Measurements from ENCODE around the gene CLEC4G.

Gene CLEC4G

GRCh38 chr19:7759156-7759555 lies 27.2 kb upstream of the CLEC4G start:
- TF ChIP-seq CTCF (conservative IDR thresholded peaks at IDR 0.05; ENCODE audit: low read length): no peak

GRCh38 chr19:7757358-7757757 lies 25.4 kb upstream of the CLEC4G start:
- no peak overlapping the region for H3K4me3 ChIP-seq (ENCODE audit: low read length)

More at GRCh38 chr19:7759156-7759555, 27.2 kb upstream of the CLEC4G start:
- no peak overlapping the region for H3K4me3 ChIP-seq (ENCODE audit: low read length)
- no peak for DNase-seq (ENCODE audit: low read depth)

GRCh38 chr19:7756258-7756657 lies 24.3 kb upstream of the CLEC4G start:
- TF ChIP-seq CTCF (conservative IDR thresholded peaks at IDR 0.05; ENCODE audit: low read length): no peak
- no peak overlapping the region for H3K4me3 ChIP-seq (ENCODE audit: low read length)
- DNase-seq (ENCODE audit: low read depth): no peak

More at GRCh38 chr19:7757358-7757757, 25.4 kb upstream of the CLEC4G start:
- no peak for TF ChIP-seq CTCF (conservative IDR thresholded peaks at IDR 0.05; ENCODE audit: low read length)
- no peak for DNase-seq (ENCODE audit: low read depth)

GRCh38 chr19:7751157-7751783 lies 19.4 kb upstream of the CLEC4G start:
- TF ChIP-seq CTCF (conservative IDR thresholded peaks at IDR 0.05; ENCODE audit: low read length): no peak
- H3K4me3 ChIP-seq (ENCODE audit: low read length): no peak overlapping the region
- DNase-seq (ENCODE audit: low read depth): no peak

GRCh38 chr19:7748756-7749155 lies 16.8 kb upstream of the CLEC4G start:
- TF ChIP-seq CTCF (conservative IDR thresholded peaks at IDR 0.05; ENCODE audit: low read length): peak; percentile 11; the same call in 1 of the 2 replicates
- H3K4me3 ChIP-seq (ENCODE audit: low read length): no peak overlapping the region
- no peak for DNase-seq (ENCODE audit: low read depth)

GRCh38 chr19:7748171-7748570 lies 16.3 kb upstream of the CLEC4G start:
- DNase-seq (ENCODE audit: low read depth): no peak
- no peak for TF ChIP-seq CTCF (conservative IDR thresholded peaks at IDR 0.05; ENCODE audit: low read length)
- no peak overlapping the region for H3K4me3 ChIP-seq (ENCODE audit: low read length)
